ENCODE data around the gene NDUFA6.

The NDUFA6 gene

DNA sequence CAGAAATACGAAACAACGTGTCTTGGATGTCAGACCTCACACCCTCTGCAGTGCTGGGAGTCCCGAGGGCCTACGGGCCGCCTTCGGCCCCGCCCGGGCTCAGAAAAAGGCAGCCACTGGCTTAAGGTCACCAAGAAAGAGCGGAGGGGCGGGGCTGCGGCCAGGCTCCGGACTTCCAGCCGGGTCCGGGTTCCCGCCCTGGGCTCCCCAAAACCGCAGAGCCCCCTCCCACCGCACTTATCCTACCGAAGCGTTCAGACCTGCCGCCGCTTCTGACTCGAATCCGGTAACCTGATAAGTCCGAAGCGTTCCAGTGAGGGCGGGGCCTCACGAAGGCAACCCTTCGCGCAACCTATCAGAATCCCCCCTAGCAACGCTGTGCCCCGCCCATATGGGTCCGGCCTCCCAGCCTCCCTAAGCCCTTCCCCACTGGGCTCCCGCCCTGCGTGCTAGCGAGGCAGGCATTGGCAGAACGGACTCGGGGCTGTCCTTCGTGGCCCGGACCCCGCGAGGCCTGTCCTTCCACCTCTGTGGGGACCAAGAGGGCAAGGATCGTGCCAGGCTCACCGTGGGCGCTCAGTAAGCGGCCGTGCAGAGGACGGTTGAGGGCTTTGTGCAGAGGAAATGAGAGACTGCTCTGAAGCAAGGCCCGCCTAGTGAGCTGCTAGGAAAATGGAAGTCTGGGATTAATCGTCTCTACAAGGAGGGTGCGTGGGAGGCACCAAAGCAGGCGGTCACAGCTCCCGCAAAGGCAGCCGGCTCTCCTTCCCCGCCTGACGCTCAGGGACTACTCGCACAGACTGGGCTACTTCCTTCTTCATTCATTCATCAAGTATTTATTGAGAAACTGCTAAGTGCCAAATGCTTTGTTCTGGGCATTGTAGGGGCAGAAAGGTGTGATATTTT lies 19.8 kb downstream of the NDUFA6 start, which contains the start of gene NAGA:
TSS of gene NAGA (minus strand) at position 296 of the 906 bp plus-strand sequence. CDS start 515 bp downstream, outside the sequence.
- peak; percentile 85 to 88 for DNase-seq

GRCh38 chr22:42069801-42070516 lies 20.6 kb downstream of the NDUFA6 start:
- no peak for DNase-seq

DNA sequence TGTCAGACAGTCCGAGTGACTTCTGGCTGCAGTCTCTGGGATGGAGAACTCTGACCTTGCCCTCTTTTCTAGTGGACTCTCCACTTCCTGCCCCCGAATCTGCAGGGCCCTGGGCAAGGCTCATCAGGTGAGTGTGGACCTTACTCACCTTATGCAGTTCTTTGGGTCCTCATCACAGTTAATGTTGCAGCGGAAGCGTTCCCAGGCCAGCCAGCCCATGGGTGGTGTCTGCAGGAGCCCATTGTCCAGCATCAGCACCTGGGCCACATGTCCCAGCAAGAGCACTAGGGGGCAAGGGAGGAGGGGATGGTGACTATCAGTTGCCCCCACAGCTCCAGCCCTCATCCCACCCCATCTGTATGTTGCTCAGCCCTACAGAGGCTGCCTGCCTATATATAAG lies 22.3 kb downstream of the NDUFA6 start:
- DNase-seq, result no peak

DNA sequence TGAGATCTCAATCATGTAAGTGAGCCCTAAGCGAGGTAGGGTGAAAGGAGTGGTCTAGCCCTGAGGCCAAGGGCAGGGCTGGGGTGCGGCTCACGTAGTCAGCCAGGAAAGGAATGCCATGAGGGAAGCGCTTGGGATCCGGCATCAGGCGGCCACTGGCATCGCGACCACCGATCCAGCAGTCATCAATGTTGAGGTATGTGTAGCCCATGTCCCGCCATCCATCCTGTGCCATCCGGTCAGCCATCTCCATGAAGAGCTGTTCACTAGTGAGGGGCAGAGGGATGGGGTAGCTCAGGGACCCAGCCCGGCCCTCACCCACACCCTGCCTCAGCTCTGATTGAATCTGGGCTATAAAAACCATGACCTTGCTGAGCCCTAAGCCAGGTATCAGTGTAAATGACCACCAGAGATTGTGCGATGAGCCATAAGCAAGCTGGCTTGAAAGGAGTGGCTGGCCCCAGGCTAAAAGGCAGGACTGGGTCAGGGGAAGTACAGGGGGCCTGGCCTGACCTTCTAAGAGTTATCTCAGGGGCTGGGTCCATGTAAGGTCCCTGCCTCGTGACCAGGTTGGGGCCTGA lies 22.8 kb downstream of the NDUFA6 start:
- no peak for DNase-seq

DNA sequence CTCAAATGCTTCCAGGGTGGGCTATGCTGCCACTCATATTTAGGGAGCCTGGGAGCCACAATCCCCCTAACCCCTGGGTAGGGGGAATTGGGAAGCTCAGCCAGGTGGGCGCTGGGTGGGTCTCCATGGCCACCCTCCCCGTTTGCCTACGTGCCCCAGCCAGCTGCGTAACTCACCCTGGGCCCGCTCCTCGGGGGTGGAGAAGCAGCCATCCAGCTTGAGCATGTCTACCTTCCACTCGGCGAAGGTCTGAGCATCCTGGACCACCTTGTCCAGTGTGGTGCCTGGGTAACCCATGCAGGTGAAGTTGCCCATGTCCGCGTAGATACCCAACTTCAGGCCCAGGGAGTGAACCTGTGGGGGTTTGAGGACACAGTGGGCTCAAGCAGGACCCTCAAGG lies 23.6 kb downstream of the NDUFA6 start:
- no peak for DNase-seq

GRCh38 chr22:42066126-42066761 lies 24.3 kb downstream of the NDUFA6 start:
- DNase-seq, result no peak

GRCh38 chr22:42065438-42066125 lies 25.0 kb downstream of the NDUFA6 start:
- no peak for DNase-seq

GRCh38 chr22:42064629-42065028 lies 25.9 kb downstream of the NDUFA6 start:
- DNase-seq, result no peak

GRCh38 chr22:42062506-42063170 lies 27.9 kb downstream of the NDUFA6 start:
- DNase-seq, result no peak

- no peak for DNase-seq
These were observed 29.5 kb downstream of the NDUFA6 start for GRCh38 chr22:42061041-42061440.

- DNase-seq, result no peak
These were observed 30.1 kb downstream of the NDUFA6 start for GRCh38 chr22:42060489-42060888.

- no peak for DNase-seq
These were observed 33.6 kb downstream of the NDUFA6 start for GRCh38 chr22:42056757-42057511.

- no peak for DNase-seq
These were observed 37.8 kb downstream of the NDUFA6 start for GRCh38 chr22:42052765-42053164.

DNA sequence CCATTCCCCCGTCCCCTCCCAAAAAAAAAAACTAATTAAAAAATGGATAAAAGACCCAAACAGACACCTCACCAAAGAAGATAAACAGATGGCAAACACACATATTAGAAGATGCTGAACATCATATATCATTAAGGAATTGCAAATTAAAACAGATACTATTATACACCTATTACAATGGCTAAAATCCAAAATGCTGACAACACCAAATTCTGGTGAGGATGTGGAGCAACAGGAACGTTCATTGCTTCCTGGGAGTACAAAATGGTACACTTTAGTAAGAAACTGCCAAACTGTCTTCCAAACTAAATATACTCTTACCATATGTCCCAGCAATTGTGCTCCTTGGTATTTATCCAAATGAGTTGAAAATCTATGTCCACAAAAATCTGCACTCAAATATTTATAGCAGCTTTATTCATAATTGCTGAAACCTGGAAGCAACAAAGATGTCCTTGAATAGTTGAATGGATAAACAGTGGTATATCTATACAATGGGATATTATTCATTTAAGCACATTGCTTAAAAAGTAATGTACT lies 39.9 kb downstream of the NDUFA6 start:
- no peak for DNase-seq

DNA sequence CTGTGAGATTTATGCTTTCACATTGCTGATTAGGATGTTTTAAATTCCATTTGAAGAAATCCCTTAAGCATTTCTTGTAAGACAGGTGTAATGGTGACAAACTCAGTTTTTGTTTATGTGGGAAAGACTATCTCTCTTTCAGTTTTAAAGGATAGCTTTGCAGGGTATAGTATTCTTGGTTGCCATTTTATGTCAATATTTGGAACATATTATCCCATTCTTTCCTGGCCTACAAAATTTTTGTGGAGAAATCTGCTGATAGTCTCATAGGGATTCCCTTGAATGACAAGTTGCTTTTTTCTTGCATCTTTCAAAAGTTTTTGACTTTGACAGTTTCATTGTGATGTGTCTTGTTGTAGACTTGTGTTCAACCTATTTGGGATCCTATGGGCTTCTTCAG lies 48.8 kb downstream of the NDUFA6 start:
- DNase-seq, result no peak

- DNase-seq, result no peak
These were observed 51.3 kb downstream of the NDUFA6 start for GRCh38 chr22:42039271-42039670.

Data from stimulated activated CD4-positive, alpha-beta T cell treated with anti-CD3 and anti-CD28 coated beads, Interleukin-4, amount 100 ng/mL, for 4 hours (primary cell).